Hepatocyte (in vitro differentiated cells): ENCODE results near the gene ALKBH4.

Source experiments
- EZH2 ChIP-seq: fragments of 200-600 bp; sonication (generic); IDR thresholded peaks from 2 replicates; pipeline ENCODE4 v1.6.1; 2016; ENCODE audit warnings: antibody characterized with exemption, mild to moderate bottlenecking, borderline replicate concordance
- TF ChIP-seq, protein P1 (sequence below): fragments of 200-600 bp; sonication (generic); IDR thresholded peaks from 2 replicates; pipeline ENCODE4 v1.5.1; 2016; ENCODE audit warnings: antibody characterized with exemption, mild to moderate bottlenecking; ENCODE audit not compliant: poor library complexity

DNA sequence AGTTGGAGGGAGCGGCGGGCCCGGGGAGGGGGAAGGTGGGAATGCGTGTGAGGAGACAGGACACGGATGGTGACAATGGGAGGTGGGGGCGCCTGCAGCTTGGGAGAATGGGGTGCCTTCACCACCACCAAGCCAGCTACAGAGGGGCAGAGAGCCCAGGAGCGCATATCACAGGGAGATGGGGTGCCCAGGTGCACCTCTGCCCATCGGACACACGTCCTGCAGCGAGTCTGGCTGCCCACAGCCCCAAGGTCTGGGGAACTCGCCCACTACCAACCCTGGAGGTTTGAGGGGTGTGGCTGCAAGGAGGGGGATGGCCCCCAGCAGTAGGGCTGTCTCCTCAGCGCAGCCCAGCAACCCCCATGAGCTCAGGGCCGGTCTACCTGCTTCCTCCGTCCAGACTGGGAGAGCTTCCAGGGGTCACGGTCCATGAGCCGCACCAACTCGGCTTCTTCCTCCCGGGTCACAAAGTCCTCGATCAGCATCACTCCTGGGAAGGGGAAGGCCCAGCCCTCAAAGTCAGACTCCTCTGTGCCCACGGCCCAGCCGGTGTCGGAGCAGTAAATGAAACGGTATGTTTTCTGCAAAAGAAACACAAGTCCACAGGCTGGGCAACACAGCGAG, 5.3 kb downstream of the ALKBH4 start:
- TF ChIP-seq, protein P1, sequence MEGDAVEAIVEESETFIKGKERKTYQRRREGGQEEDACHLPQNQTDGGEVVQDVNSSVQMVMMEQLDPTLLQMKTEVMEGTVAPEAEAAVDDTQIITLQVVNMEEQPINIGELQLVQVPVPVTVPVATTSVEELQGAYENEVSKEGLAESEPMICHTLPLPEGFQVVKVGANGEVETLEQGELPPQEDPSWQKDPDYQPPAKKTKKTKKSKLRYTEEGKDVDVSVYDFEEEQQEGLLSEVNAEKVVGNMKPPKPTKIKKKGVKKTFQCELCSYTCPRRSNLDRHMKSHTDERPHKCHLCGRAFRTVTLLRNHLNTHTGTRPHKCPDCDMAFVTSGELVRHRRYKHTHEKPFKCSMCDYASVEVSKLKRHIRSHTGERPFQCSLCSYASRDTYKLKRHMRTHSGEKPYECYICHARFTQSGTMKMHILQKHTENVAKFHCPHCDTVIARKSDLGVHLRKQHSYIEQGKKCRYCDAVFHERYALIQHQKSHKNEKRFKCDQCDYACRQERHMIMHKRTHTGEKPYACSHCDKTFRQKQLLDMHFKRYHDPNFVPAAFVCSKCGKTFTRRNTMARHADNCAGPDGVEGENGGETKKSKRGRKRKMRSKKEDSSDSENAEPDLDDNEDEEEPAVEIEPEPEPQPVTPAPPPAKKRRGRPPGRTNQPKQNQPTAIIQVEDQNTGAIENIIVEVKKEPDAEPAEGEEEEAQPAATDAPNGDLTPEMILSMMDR, result no peak
- no peak for TF ChIP-seq EZH2
